ES-I3 (cell line): ENCODE measurements around the gene ZBTB2.
A peak's percentile ranks its signal among the peaks of the same experiment; 100 is the strongest.
"Not testable (repeated sequence)": the region's sequence is repeated elsewhere in the genome, so short reads cannot be mapped to it uniquely, and the experiment has no call there.

Experiments
- H3K36me3 ChIP-seq: 2 replicates; pipeline ENCODE4 v1.6.1; 2013; ENCODE audit warnings: mild to moderate bottlenecking, low read length, control low read depth, moderate library complexity; ENCODE audit not compliant: insufficient read depth
- H3K4me1 ChIP-seq: 2 replicates; pipeline ENCODE4 v1.6.1; 2013; ENCODE audit warnings: mild to moderate bottlenecking, control low read depth, low read length; ENCODE audit not compliant: insufficient read depth
- H3K9ac ChIP-seq: 2 replicates; pipeline ENCODE4 v1.6.1; 2013; ENCODE audit warnings: low read depth, mild to moderate bottlenecking, low read length, moderate library complexity
- H3K9me3 ChIP-seq: 2 replicates; pipeline ENCODE4 v1.6.1; 2013; ENCODE audit warnings: mild to moderate bottlenecking, low read length, moderate library complexity; ENCODE audit not compliant: control insufficient read depth, insufficient read depth

Gene ZBTB2

GRCh38 chr6:151374036-151374683, 17.2 kb downstream of the ZBTB2 start:
- Histone ChIP-seq H3K9ac (peak overlapping the region; percentile 16; the same call in 1 of the 2 replicates), H3K36me3 (peaks cover 10% of the 10 kb centered on the region), H3K4me1 (peaks cover 18% of the 10 kb centered on the region), H3K9me3 (no peaks in the 10 kb centered on the region)

DNA sequence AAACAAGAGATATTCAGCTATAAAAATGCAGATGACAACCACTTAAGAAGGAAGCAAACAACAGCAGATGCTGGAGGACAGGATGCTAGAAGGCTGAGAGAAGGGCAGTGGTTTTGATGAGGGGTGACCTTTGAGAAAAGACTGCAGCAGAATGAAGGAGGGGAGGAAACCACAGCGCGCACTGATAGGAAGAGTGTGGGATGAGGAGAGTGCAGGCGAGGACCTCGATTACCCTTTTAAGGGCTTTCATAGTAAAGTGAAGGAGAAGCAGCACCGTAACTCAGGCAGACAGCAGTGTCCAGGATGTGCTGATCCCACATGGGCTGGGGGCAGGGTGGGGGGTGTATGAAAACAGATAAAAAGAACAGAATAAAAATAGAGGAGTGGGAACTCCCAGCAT, 19.2 kb downstream of the ZBTB2 start:
- peaks cover 10% of the 10 kb centered on the region for H3K36me3 ChIP-seq
- peaks cover 18% of the 10 kb centered on the region for H3K4me1 ChIP-seq
- H3K9ac ChIP-seq, result no peak overlapping the region
- no peaks in the 10 kb centered on the region for H3K9me3 ChIP-seq

DNA sequence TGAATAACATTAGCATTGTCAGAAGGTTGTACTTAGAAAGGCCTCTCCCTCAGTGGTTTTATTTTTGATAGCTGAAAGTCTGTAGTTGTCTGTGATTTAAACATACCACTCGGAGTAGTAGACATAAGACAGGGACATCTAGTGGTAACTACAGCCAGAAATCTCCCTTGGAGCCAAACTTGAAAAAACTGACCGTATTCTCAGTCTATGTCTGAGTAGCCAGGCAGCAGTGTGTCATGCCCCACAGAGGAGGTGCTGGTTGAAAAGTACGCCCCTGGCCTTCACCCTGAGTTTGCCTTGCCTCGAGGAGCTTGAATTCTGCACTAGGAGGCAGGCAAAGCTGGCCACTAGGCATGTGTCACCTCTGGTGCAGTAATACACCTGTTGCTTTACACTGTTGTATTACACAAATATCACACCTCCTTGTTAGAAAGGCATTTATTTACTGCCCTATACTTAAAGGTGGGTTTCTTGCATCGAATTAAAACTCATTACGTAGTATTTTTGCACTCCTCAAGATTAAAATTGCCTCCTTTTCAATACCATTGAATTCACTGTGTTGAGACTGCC, 20.8 kb downstream of the ZBTB2 start:
- Histone ChIP-seq H3K9me3 (no peaks in the 10 kb centered on the region), H3K4me1 (peaks cover 18% of the 10 kb centered on the region), H3K36me3 (peaks cover 13% of the 10 kb centered on the region), H3K9ac (no peak overlapping the region)

DNA sequence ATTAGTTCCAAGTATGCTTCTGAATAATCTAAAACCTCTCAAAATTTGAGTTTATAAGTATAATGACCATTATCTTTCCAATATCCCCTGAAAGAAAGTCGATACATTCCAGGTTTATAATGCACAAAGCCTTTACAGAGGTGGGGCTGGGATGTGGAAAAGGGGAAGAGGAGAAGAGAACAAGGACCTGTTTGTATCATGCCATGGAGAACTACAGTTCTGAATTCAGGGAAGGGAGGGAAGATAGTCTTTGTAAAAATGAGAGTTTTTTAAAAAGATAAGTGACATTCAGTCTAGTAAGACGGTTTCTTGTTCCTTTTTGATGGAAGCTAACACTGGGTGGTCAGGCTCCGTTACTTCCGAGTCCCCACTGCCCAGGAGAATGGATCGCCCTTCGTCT, 26.1 kb downstream of the ZBTB2 start:
- peaks cover 5% of the 10 kb centered on the region; the same call in 1 of the 2 replicates for H3K36me3 ChIP-seq
- no peaks in the 10 kb centered on the region for H3K4me1 ChIP-seq
- H3K9ac ChIP-seq, result no peak overlapping the region
- H3K9me3 ChIP-seq, result no peaks in the 10 kb centered on the region

- no peaks in the 10 kb centered on the region for H3K4me1 ChIP-seq
- H3K36me3 ChIP-seq, result peaks cover 3% of the 10 kb centered on the region; the same call in 1 of the 2 replicates
- H3K9ac ChIP-seq, result no peak overlapping the region
- H3K9me3 ChIP-seq, result no peaks in the 10 kb centered on the region
These were observed 31.9 kb downstream of the ZBTB2 start for GRCh38 chr6:151359486-151359885.

DNA sequence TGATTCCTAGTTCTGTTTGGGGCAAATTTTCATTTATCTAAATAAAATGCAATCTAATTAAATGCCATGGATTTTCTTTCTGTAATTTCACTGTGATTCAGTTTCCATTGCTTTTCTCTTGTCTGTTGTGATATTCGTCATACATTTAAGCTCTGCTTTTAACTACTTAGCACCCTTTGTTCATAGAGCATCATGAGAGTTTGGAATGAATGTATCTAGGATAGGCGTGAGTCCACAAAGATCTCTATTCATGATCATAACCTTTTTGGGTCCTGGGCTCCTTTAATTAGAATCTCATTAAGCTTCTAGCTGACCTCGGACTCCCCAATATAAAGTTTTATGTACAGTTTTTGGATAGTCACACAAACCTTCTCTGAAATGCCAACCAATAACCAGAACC, 32.9 kb downstream of the ZBTB2 start:
- H3K36me3 ChIP-seq, result peaks cover 3% of the 10 kb centered on the region; the same call in 1 of the 2 replicates

GRCh38 chr6:151357758-151358436, 33.5 kb downstream of the ZBTB2 start:
- H3K9me3 ChIP-seq, result no peaks in the 10 kb centered on the region
- H3K36me3 ChIP-seq, result peaks cover 3% of the 10 kb centered on the region; the same call in 1 of the 2 replicates
- H3K9ac ChIP-seq, result no peak overlapping the region
- no peaks in the 10 kb centered on the region for H3K4me1 ChIP-seq

More for the DNA sequence above, 32.9 kb downstream of the ZBTB2 start:
- no peak overlapping the region for H3K9ac ChIP-seq
- H3K9me3 ChIP-seq, result no peaks in the 10 kb centered on the region
- no peaks in the 10 kb centered on the region for H3K4me1 ChIP-seq

DNA sequence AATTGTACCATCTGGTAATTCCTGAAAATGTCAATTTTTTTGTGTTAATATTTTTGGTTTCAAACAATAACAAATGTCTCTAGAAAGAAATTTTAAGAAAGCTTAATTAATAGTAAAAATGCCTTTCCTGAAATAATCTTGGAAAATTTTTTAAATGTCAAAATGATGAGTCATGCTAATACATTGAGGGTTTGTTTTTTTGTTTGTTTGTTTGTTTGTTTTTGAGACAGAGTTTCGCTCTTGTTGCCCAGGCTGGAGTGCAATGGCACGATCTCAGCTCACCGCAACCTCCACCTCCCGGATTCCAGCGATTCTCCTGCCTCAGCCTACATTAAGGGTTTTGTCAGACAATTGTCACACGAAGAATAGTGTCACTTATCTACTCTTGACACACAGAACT, 34.4 kb downstream of the ZBTB2 start:
- H3K9ac ChIP-seq, H3K9me3 ChIP-seq, H3K36me3 ChIP-seq, H3K4me1 ChIP-seq: not testable (repeated sequence)

GRCh38 chr6:151353795-151354194, 37.6 kb downstream of the ZBTB2 start:
- Histone ChIP-seq H3K9me3 (no peaks in the 10 kb centered on the region), H3K4me1 (no peaks in the 10 kb centered on the region), H3K36me3 (peaks cover 3% of the 10 kb centered on the region; the same call in 1 of the 2 replicates), H3K9ac (no peak overlapping the region)

DNA sequence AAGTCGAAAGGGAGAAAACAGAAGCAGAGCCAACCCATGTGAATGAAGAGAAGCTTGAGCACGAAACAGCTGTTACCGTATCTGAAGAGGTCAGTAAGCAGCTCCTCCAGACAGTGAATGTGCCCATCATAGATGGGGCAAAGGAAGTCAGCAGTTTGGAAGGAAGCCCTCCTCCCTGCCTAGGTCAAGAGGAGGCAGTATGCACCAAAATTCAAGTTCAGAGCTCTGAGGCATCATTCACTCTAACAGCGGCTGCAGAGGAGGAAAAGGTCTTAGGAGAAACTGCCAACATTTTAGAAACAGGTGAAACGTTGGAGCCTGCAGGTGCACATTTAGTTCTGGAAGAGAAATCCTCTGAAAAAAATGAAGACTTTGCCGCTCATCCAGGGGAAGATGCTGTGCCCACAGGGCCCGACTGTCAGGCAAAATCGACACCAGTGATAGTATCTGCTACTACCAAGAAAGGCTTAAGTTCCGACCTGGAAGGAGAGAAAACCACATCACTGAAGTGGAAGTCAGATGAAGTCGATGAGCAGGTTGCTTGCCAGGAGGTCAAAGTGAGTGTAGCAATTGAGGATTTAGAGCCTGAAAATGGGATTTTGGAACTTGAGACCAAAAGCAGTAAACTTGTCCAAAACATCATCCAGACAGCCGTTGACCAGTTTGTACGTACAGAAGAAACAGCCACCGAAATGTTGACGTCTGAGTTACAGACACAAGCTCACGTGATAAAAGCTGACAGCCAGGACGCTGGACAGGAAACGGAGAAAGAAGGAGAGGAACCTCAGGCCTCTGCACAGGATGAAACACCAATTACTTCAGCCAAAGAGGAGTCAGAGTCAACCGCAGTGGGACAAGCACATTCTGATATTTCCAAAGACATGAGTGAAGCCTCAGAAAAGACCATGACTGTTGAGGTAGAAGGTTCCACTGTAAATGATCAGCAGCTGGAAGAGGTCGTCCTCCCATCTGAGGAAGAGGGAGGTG, 38.7 kb downstream of the ZBTB2 start:
- Histone ChIP-seq H3K9ac (no peak overlapping the region), H3K36me3 (0 out of 2 replicates have a peak, but pooled peaks cover 3% of the 10 kb centered on the region), H3K4me1 (no peaks in the 10 kb centered on the region), H3K9me3 (no peaks in the 10 kb centered on the region)

DNA sequence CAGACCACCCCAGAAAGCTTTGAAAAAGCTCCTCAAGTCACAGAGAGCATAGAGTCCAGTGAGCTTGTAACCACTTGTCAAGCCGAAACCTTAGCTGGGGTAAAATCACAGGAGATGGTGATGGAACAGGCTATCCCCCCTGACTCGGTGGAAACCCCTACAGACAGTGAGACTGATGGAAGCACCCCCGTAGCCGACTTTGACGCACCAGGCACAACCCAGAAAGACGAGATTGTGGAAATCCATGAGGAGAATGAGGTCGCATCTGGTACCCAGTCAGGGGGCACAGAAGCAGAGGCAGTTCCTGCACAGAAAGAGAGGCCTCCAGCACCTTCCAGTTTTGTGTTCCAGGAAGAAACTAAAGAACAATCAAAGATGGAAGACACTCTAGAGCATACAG, 39.6 kb downstream of the ZBTB2 start:
- Histone ChIP-seq H3K36me3 (peaks cover 3% of the 10 kb centered on the region; the same call in 1 of the 2 replicates), H3K9ac (no peak overlapping the region), H3K9me3 (no peaks in the 10 kb centered on the region), H3K4me1 (no peaks in the 10 kb centered on the region)

DNA sequence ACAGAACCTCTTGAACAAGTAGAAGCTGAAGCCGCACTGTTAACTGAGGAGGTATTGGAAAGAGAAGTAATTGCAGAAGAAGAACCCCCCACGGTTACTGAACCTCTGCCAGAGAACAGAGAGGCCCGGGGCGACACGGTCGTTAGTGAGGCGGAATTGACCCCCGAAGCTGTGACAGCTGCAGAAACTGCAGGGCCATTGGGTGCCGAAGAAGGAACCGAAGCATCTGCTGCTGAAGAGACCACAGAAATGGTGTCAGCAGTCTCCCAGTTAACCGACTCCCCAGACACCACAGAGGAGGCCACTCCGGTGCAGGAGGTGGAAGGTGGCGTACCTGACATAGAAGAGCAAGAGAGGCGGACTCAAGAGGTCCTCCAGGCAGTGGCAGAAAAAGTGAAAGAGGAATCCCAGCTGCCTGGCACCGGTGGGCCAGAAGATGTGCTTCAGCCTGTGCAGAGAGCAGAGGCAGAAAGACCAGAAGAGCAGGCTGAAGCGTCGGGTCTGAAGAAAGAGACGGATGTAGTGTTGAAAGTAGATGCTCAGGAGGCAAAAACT, 40.1 kb downstream of the ZBTB2 start:
- Histone ChIP-seq H3K9ac (no peak overlapping the region), H3K9me3 (no peaks in the 10 kb centered on the region), H3K36me3 (peaks cover 3% of the 10 kb centered on the region; the same call in 1 of the 2 replicates), H3K4me1 (no peaks in the 10 kb centered on the region)

GRCh38 chr6:151350442-151351145, 40.8 kb downstream of the ZBTB2 start:
- H3K4me1 ChIP-seq, result no peaks in the 10 kb centered on the region
- no peaks in the 10 kb centered on the region for H3K9me3 ChIP-seq
- peaks cover 1% of the 10 kb centered on the region; the same call in 1 of the 2 replicates for H3K36me3 ChIP-seq

More at GRCh38 chr6:151350442-151351145, 40.8 kb downstream of the ZBTB2 start:
- H3K9ac ChIP-seq, result no peak overlapping the region
